Right renal cortex interstitium (tissue), 3 donors: Measurements from ENCODE around the gene ACADL. TPM values are rescaled to one million over a fixed set of nuclear protein-coding genes. Genes with fewer than 3 reads are reported as not detected.

Experiments used
- DNase-seq, 3 donors: peaks; one replicate each; pipeline ENCODE4 v3.0.0-alpha.2; 2013; ENCODE audit warnings: low read depth in 3 of 3, low spot score in 2 of 3
- polyA plus RNA-seq, 3 donors: library from polyadenylated mRNA; unstranded; fragments of 120-200 nt; gene quantifications; one replicate each; pipeline ENCODE4 v1.2.1, GENCODE V29; 2013; ENCODE audit not compliant: insufficient read length in 3 of 3

The ACADL gene
- polyA plus RNA-seq = 10 to 100 TPM; 18.2 to 19.4 (median 18.5) TPM

GRCh38 chr2:210224941-210225672 lies at the start of gene ACADL:
Gene ACADL (minus strand): TSS chr2:210225447. CDS start chr2:210225263, 184 bp downstream.
- DNase-seq = no peak

- DNase-seq = no peak
Measured at GRCh38 chr2:210271300-210271699, 46.1 kb upstream of the ACADL start.

GRCh38 chr2:210269148-210269547 lies 43.9 kb upstream of the ACADL start:
- no peak for DNase-seq

DNA sequence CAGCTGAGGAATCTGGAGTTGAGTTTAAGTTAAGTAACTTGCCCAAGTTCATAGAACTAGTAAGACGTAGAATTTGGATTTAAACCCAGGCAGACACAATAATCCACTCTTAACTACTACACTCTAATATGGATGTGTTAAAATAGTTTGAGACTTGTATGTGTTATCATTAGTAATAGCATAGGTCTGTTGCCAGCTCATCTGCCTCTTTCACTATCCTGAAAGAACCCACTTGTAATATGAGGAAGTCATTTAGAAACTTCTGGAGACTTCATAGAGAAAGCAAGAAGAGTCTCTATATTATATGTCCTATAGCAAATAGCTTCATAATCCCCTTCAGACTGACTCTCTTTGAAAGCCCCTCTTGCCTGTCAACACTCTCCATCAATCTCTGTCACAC lies 43.0 kb upstream of the ACADL start:
- no peak for DNase-seq

- no peak for DNase-seq
Measured at GRCh38 chr2:210267698-210268097, 42.5 kb upstream of the ACADL start.

DNA sequence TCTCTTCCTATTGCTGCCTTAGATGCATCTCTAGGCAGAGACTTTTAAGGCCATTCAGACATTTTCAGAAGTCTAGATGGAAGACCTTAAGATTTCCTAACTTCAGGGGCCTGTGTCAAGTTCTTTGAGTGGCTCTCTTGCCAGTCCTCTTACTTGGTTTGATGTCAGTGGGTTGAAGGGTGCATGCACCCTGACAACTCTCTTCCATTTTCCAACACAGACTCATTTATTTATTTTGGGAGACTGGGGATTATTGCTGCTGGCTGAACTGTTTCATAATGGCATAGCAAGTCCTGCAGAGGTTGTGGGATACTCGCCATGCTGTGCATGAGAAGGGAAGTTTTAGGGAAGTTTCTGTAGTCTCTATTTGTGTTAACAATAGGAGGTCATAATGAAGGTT lies 39.0 kb upstream of the ACADL start:
- no peak for DNase-seq

DNA sequence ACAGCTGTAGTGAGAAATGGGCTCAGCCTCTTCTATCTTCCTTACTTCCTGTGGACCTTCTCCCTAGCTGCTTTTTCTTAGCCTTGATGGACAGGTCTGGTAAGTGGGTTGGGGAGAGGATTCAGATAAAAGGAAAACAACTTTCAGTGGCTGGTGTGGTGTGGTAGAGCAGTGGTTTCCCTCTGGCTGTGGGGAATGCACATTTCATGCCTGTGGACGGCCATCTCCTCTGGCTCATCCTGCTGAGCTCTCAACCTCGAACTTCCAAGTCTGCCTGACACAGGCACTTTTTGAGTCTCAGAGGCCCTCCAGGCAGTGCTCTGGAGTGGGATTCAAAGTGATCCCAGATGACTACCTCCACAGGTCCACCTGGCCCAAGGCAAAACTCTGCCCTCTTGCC lies 38.6 kb upstream of the ACADL start:
- DNase-seq = no peak

GRCh38 chr2:210262036-210262435 lies 36.8 kb upstream of the ACADL start:
- no peak for DNase-seq

DNA sequence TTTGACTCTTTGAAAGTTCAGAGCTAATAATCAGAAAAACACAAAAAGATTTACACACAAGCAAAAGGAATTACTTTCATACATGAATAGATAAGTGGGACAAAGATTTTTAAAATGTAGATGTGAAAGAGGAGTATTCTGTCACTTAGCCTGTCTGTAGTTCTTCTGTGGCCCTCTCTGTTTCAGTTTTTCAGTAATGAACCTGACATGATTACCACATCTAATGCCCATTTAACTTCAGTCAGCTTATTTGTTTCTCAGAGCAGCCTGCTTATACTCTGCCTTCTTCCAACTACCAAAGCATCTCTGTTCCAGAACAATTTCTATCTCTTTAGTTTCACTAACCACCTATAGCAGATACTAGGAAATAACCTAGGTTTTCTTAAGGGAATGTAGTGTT lies 34.4 kb upstream of the ACADL start:
- no peak for DNase-seq

- no peak for DNase-seq
Measured at GRCh38 chr2:210252699-210253606, 27.7 kb upstream of the ACADL start.

GRCh38 chr2:210250622-210251021 lies 25.4 kb upstream of the ACADL start:
- no peak for DNase-seq

DNA sequence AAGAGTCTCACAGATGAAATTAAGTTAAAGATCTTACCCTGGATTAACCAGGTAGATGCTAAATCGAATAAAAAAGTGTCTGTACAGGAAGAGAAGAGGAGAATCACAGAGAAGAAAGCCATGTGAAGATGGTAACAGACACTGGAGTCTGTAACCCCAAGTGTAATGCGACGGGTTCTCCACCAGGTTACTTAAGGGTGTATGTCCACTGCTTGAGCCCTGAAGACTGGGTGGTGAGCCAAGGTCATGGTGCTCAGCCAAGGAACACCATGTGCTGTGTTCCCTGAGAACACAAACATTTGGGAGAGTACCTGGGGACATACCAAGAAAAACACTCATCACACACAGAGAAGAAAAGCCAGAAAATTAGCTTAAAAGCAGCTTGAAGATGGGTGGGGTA lies 8.2 kb upstream of the ACADL start:
- no peak for DNase-seq

DNA sequence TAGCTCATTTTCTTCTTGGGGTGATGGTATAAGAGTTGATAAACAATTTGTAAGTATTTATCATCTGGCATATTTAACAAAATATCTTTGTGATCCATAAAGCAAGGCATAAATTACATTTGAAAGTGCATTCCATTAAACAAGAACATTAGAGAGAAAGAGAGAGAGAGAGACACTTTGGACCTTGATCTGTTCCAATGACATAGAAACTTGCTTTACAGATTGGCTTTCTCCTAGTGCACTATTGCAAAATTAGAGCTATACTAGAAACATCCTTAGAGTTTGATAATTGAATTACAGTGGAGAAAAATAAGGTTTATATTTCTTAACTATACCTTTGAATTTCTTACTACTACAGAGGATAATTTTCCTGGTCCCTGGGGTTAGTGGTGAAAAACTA lies 5.7 kb upstream of the ACADL start:
- DNase-seq = no peak

GRCh38 chr2:210230518-210230917 lies 5.3 kb upstream of the ACADL start:
- DNase-seq = no peak

DNA sequence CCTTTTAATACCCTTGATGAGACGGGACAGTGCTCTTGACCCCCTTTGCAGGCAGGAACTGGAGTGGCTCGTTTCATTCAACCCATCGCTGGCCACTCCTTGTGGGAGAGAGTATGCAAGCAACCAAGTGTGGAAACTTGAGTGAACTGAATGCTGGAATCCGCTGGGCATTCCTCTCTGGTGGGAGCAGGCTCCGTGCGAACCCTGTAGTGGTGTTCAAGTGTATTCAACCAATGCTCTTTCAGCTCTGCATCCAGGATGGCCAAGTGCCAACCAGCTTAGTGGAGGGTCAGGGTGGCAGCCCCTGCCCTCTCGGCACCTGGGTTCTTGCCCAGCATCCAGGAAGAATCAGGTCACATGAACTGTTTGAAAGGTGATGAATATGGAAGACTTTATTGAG lies 3.3 kb upstream of the ACADL start:
- DNase-seq = no peak

- no peak for DNase-seq
Measured at GRCh38 chr2:210227290-210228088, 2.2 kb upstream of the ACADL start.

- DNase-seq = no peak
Measured at GRCh38 chr2:210226223-210226622, 976 bp upstream of the ACADL start.

DNA sequence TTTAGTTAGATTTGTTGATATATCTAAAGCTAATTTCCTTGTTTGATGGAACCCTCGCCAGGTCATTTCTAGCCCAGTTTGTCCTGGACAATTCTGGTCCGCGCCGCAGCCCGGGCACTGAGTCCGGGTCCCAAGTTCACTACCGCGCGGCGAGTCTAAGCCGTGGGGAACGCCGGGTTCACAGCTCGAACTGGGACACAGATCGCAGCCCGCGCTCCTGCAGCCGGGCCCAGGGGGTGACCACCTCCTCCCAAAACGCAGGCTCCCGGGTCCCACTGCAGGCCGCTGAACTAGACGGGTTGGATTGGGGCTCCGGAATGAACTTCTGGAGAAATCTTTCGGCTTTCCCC lies 681 bp downstream of the ACADL start:
- no peak for DNase-seq

GRCh38 chr2:210215120-210215519 lies 10.1 kb downstream of the ACADL start:
- no peak for DNase-seq

GRCh38 chr2:210210185-210210584 lies 15.1 kb downstream of the ACADL start:
- no peak for DNase-seq

GRCh38 chr2:210207929-210208328 lies 17.3 kb downstream of the ACADL start:
- DNase-seq = no peak
